HG03039 (cell line): ENCODE results near the gene TMEM243.
"Not testable (repeated sequence)": the region's sequence is repeated elsewhere in the genome, so short reads cannot be mapped to it uniquely, and the experiment has no call there.

ENCODE experiments used
- ATAC-seq: cut with Tn5 transposase; IDR thresholded peaks from one replicate; pipeline ENCODE4 v1.9.1; 2021; ENCODE audit warnings: mild to moderate bottlenecking, moderate library complexity; ENCODE audit not compliant: unreplicated experiment

TMEM243 gene

DNA sequence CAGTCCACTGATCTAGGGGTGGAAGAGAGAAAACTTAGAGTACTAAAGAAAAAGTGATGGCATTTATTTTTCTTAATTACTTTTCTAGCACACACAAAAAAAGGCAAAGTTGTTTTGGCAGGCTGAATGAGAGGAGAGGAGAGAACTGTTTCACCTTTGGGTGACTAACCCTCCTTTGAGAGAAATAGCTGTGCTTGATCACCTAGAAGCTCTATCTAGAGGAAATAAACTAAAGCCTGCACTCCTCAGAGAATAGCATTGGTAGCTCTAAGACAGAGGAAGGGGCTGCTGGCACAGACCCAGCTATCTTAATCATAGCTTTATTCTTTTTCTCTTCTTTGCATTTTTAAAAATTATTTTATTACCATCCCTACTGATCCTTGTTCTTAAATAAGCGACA is 6.3 kb downstream of the TMEM243 start:
- no peak for ATAC-seq

DNA sequence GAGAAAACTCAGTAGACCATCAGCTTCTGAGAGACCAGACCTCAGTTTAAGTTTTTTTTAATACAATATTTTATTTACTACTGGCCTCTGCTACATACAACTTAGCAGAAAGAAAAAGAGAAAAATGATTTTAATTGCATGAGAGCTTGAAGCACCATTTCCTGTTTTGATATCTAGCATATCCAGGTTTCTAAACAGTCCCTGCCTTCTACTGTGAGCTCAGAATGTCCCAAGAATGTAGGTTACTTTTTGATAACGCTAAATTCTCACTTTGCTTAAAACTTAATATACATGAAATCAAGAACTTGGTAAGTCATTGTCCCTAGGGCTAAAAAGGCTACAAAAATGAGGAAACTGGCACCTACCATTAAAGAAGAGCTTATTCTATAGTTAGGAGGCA is 7.0 kb downstream of the TMEM243 start:
- no peak for ATAC-seq

DNA sequence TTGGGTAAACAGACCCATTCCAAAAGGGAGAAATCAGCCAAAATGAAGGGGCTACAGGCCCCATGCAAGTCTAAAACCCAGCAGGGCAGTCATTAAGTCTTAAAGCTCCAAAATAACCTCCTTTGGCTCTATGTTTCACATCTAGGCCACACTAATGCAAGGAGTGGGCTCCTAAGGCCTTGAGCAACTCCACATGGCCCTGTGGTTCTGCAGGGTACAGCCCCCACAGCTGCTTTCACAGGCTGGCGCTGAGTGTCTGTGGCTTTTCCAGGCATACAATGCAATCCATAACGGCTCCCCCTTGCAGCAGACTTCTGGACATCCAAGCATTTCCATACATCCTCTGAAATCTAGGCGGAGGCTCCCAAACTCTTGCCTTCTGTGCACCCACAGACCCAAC is 9.0 kb downstream of the TMEM243 start:
- no peak for ATAC-seq

- ATAC-seq = no peak
These were observed 10.1 kb downstream of the TMEM243 start for GRCh38 chr7:87209295-87209924.

- no peak for ATAC-seq
These were observed 13.2 kb downstream of the TMEM243 start for GRCh38 chr7:87206361-87206760.

- ATAC-seq = not testable (repeated sequence)
These were observed 13.8 kb downstream of the TMEM243 start for GRCh38 chr7:87205701-87206100.

DNA sequence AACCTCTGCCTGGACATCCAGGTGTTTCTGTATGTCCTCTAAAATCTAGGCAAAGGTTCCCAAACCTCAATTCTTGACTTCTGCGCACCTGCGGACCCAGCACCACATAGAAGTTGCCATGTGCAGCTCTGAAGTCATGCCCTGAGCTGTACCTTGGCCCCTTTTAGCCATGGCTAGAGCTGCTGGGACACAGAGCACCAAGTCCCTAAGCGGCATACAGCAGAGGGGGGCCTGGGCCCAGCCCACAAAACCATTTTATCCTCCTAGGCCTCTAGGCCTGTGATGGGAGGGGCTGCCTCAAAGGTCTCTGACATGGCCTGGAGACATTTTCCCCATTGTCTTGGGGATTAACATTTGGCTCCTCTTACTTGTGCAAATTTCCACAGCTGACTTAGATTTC is 14.6 kb downstream of the TMEM243 start:
- no peak for ATAC-seq

GRCh38 chr7:87203929-87204328 is 15.6 kb downstream of the TMEM243 start:
- ATAC-seq = not testable (repeated sequence)

- no peak for ATAC-seq
These were observed 16.8 kb downstream of the TMEM243 start for GRCh38 chr7:87202705-87203104.

- no peak for ATAC-seq
These were observed 17.3 kb downstream of the TMEM243 start for GRCh38 chr7:87202208-87202607.

DNA sequence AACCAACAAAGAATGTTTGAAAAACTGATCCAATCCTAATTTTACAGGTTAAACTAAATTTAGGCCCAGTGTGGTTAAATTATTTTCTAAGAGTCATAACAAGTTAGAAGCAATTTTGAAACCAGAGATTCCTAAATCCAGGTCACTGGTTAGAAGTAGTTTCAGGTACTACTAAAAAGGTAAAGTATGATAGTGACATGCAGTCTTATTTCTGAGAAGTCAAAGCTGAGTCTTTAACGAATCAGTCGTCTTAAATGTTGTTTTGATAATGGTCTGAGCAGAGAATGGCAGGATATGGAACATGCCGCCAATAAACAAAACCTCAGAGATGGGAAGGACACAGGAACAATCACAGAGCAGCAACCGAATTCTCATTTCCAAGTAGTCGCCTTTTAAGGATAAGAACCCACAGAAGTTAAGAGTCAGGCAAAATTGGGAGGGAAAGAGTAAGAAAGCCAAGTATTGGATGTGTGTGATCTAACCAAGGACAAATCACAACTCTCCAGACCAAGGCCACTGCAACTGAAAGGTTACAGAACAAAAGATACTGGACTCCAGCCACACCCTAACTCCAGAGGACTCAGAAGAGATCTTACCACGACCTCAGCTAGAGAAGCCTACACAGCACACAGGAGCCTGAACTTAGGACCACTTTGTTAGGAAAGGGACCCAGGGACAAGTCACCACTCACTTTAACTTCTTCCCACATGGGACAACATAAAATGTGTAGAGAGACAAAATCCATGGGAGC is 19.7 kb downstream of the TMEM243 start:
- ATAC-seq = no peak

GRCh38 chr7:87199241-87199640 is 20.3 kb downstream of the TMEM243 start:
- no peak for ATAC-seq

GRCh38 chr7:87193912-87194311 is 25.6 kb downstream of the TMEM243 start:
- no peak for ATAC-seq

- ATAC-seq = no peak
These were observed 26.6 kb downstream of the TMEM243 start for GRCh38 chr7:87192784-87193487.

DNA sequence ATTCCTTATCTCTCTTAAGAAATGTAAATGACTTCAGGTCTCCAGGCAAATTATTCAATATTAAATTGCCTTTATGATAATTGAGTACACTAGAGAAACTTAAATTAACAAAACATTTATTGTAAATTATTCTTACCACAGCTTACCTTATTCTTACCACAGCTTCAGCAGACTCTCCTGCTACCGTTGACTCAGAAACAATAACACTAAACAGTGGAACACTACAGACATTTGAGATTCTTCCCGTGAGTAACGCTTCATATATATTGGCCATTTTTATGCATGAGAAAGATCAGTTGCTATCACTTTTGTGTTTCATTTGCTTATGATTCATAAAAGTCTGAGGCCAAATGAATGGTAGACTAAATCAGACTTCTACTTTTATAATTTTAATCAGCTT is 28.7 kb downstream of the TMEM243 start:
- no peak for ATAC-seq

DNA sequence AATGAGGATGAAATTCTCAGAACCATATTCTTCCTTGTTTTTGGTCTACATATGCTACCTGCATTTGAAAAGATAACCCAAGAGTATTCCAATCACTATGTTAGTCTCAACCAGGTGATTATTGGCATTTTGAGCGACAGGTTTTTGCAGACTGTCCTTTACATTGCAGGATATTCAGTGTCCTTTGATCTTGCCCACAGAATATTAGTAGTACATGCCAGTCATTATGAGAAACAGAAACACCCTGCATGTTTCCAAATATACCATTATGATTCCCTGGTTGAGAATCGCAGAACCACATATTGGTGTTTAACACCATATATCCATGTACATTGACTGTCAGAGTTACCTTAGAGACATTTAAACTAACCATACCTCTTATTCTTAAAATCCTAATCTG is 30.6 kb downstream of the TMEM243 start:
- no peak for ATAC-seq

DNA sequence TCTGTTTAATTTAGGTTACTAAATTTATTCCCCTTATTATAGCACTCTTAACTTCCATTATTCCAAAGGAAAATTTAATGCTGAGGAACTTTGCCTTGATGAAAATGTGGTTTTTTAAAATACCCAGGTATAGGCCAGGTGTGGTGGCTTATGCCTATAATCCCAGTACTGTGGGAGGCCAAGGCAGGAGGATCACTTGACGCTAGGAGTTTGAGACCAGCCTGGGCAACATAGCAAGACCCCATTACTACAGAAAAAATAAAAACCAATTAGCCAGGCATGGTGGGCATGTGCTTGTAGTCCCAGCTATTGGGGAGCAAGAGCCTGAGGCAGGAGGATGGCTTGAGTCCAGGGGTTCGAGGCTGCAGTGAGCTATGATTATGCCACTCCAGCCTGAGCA is 32.4 kb downstream of the TMEM243 start:
- ATAC-seq = no peak

DNA sequence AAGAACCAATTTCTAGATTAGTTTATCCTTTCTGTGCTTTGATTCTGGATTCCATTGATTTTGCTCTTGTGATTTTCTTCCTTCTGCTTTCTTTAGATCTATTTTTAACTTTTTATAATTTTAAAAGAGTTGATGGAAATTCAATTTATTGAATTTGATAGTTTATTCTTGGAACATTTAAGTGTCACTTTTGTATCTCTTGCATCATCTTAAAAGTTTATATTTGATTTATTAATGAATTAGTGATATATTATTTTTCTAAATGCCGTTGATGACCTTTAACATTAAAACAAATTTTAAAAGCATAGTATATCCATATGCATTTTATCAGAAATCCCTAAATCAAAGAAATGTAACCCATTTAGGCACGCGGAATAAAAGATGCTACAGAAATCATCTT is 40.4 kb downstream of the TMEM243 start:
- no peak for ATAC-seq

DNA sequence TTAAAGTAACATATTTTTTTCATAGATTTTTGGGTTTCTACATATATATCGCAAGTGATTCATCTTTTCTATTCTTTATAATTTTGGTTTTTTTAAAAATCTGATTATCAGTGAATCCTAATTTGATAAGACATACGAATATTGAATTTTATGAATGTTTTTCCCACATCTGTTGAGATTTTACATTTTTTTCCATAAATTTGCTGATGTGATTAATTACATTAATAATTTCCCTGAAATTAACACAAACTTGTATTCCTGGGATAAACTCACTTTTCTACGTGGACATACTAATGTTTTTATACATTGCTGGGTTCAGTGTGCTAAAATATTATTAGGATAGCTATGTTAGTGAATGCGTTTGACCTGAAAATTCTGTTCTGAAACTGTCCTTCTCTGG is 41.2 kb downstream of the TMEM243 start:
- ATAC-seq = no peak

- no peak for ATAC-seq
These were observed 46.1 kb downstream of the TMEM243 start for GRCh38 chr7:87173471-87173870.

DNA sequence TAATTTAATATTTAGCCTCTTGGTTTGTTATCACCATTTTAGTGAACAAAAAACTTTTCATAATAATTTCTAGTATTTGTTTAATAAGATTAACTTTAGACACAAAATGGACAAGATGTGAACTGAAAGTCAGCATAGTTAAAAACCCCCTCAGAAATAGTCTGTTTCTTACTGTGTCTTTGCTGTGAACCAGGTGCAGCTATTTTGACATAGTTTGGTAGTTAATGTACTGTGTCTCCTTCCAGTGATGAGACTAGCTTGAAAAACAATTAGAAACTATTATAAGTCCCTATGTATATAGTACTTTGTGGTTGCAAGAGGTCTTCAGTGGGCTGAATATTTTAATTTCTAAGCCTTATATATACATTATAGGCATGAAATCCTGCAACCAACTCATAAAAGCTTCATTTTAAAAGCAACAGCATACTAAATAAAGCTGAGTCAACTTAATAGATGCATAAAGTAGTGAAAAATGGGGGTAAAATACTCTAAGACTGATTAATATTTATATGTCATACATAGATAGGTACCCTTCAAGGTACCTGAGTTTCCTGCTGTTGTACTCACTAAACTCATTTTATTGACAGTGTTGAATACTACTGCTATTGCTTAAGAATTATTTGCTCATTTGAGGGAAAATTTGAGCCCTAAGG is 48.1 kb downstream of the TMEM243 start:
- no peak for ATAC-seq

GRCh38 chr7:87170828-87171227 is 48.7 kb downstream of the TMEM243 start:
- no peak for ATAC-seq
